T1000 (cell line): Measurements from ENCODE around the gene TSC22D2.

ENCODE experiments used
- DNase-seq: peaks from one replicate; lab custom pipeline; 2025; ENCODE audit warnings: mixed read lengths; lab: John Stamatoyannopoulos, UW

Gene TSC22D2

DNA sequence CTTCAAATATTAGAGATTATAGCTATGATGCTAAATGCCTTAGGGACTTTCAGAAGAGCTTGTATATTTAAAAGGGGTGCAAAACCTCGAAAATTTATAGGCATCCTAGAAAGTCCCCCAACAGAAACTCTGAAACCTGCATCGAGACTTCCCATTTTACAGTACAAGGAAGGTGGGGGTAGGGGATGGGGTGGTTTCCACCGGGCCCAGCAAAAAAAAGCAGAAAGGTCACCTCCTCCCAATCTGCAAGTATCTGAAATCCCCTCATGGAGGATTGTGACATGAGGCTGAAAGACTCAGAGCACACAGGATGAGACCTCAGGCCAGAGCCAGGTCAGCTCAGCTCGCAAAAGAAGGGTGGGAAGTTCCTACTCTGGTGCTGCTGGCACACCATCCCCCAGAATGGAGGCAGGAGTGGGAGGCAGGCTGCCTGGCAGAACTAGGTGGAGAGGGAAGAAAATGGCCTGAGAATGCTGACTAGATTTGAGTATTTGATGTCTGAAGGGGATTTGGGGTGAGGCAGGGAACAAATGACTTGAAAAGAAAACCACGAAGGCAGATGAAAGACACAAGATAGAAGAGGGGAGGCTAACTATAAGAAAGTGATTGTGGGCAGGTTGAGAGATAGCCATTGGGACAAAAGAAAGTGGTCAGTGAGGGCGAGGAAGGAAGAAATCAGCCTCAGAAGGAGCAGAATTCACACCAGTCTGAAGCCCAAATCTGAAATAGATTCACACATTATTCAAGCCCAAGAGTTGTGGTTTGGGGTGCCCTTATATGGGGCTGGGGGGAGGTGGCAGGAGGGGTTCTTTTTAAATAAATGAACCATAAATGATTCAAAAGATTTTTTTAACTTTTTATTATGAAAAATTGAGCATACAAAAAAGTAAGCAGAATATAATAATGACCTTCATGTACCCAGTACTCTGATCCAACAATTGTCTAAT, 22.5 kb upstream of the TSC22D2 start:
- DNase-seq = no peak

DNA sequence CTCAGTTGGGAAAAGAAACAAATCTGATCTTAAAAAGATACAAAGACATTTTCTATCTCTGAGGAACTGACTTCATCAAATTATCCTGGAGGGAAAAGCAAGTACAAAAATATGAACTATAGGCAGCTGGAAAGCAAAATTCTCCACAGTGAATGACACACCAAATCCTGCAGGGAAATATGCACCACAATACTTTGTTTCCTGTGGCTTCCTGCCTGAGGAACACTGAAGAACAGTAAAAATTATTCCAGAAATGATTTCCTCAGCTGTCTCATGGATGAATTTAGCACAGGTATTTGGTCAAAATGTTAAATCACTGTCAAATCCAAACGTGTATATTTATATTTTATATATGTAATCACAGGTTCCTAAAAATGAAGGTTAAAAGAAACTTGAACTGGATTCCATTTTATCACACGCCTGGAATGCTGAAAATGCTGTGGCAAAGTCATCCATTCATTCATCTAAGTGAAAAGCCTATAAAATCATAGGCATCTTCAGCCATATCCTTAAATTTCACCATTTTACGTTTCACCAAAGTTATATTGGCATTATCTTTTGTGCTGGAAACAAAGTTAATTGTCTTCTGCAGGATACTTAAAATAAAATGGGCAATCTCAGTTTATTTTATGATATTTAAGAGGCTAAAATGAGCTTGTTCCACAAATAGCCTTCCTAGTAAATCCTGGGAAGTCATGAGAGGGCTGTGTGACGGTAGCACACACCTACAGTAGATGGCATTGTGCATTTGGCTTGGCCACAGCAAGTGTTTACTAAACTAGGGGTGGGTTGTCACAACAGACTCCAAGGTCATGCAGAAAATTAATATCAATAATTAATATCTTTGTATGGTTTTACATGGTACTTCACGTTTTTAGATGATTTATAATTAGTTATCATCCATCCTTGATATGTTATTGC, 19.3 kb upstream of the TSC22D2 start:
- DNase-seq = no peak

DNA sequence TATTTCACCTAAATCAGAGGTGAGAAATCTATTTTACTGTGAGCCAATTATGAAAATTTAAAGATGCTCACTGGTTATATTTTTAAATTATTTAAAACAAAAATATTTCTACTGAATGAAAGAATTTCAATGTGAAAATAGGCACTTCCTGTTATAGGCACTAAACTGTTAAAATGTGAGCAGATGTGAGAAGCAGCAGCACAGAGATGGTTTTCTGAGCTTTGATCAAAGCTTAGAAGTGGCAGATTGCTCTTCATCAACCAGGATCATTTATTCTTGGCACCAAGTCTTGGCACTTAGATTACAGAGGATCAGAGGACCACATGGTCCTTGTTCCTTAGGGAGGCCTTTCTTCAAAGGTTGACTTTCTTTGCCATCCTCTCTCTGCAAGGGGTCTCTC, 18.0 kb upstream of the TSC22D2 start:
- DNase-seq = no peak

DNA sequence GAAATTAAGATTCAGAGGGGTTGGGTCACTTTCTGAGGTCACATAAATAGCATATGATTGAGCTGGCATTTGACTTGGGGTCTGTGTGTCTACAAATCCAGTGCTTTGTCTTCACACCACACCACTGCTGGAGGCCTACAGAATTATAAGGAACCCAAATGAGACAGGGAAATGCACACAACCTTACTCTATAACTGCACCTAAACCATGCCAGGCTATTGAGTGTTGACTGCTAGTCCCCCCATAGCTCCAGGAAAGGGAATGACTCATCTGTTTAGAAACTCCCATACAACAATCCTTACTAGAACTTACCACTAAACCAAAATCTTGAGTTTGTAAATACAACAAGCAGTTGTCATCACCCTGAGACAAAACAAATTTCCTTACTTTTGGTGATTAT, 16.9 kb upstream of the TSC22D2 start:
- no peak for DNase-seq

DNA sequence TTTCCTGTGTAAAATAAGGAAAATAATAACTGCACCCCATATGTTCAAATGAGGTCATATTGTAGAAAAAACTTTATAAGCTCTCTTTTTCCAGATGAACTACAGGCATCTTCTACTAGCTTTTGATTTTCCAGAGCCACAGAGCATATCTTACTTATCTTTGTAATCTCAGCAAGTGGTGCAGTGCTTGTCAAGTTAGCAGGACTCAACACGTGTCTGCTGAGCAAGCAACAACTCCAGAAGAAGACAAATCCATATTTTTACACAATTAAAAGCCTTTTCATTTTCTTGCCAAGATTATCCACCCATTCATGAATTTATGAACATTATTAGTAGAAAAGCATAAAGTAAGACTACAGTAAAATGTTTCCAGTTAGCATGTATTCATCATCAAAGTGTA, 14.4 kb upstream of the TSC22D2 start:
- no peak for DNase-seq

DNA sequence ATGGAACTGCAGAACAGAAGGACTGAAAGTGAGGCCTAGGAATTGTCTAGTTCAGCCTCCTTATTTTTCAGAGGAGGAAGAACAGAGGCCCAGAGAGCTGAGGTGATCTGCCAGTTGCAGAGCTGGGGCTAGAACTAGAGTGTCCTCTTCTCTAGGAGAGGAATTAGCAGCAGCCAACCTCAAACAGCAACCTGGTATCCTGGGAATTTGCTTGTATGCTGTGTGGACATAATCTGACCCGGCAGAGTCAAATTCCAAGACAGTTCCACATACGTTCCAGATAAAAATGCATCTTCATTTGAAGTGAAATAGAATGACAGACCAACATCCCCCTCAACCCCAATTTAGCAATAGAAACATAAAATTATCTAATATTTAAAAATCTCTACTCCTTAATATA, 13.5 kb upstream of the TSC22D2 start:
- DNase-seq = no peak

DNA sequence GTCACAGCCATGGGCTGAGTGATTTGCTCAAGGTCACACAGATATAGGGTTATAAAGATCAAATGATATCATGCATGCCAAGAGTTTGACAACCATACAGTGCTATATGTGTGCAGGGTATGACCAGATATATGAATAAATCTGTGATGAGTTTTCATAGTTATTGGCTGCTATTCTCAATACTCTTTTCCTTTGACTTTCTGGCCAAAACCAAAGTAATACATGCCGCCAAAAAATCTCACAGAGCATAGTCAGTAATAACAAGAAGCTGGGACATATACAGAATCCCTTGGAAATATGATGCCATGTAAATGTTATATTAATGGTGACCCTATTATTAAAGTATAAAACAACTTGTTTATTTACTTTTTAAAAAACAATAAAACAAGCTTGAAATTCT, 11.6 kb upstream of the TSC22D2 start:
- DNase-seq = no peak

DNA sequence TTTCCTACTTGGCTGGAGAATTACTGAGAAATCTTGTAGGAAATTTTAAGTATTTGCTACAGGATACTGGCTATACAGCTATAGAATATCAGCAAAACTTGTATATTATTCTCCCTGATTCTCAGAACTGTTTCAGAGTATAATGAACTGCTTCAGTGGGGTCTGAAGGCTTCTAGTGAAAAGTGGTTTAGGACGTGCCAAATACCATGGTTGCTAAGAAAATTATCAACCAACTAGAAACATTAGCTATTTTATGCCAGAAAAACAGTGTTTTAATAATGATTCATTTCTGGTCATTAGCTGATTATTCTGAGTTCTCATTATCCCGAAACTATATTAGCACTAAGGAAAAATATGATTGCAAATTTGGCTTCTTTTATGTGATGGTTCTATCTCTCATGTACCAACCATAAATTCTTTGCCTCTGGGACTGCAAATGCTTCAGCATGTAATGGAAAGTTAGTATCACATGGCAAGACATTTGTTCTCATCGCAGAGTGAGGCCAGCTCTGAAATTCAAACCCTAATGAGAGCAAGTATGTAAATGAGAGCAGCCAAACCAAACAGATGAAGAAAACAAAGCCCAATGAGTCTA, 11.0 kb upstream of the TSC22D2 start:
- no peak for DNase-seq

DNA sequence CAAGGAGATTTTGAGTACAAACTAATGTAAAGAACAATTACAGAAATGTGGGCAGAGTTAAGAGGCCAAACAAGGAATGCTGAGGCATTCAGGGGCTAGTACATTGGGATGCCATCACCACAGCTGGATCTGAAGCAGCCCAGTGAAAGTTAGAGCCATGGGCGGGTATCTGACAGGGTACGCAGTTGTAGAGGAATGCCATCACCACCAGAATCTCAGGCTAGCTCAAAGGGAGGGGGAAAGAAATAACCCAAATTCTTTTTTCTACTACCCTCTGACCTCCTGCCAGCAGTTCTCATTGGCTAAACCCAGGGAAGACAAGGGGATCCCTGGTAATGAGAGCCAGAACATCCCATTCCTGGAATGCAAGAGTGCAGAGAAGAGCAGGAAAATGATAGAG, 9.0 kb upstream of the TSC22D2 start:
- DNase-seq = no peak

DNA sequence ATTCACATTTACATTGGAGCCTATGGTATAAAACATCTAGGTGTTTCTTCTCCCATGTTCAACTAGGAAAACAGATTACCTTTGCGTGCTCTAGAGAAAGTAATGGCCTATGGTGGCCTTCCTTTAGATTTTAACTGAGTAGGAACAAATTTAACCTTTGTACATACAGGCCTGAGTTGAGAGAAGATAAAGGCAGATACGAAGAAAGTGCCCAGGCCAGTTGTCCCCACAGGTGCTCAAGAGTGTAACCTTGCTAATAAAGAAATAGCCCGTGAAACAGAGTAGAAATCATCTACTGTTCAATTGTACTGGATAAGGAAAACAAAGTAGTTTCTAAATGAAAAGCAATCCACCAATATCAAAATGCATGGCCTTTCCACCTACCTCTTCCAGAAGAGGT, 6.8 kb upstream of the TSC22D2 start:
- DNase-seq = no peak

DNA sequence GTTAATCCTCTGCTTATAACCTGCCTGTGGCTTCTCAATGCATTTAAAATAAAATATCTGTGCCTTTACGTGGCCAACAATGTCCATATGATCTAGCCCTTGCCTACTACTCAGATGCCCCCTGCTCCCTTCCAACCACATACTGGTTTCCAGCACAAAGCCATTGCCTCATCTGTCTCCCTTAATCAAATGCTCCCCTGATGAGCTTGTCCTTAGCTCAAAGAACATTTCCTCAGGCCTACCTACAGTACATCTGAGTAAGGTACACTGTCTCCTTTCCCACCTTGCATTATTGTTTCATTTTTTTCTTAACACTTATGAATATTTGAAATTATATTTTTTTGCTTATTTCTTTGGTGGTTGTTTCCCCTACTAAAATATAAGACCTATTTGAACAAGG, 5.9 kb upstream of the TSC22D2 start:
- no peak for DNase-seq

DNA sequence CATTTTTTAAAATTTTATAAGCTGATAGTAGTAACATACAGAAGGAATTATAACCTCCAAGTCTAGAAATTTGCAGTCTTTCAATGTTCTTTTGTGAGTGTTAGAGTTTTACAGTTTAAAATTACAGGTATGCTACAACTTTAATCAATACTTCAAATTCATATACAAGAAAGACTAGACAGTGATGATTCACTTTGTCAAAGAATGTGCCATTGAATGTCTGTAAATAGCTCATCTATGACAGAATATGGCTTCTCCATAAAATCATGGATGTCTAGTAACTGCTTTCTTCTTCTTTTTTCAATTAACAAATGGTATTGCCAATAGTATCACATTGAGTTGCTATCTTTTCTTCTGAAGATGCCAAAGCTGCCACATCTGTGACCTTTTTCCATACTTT, 4.1 kb upstream of the TSC22D2 start:
- no peak for DNase-seq

DNA sequence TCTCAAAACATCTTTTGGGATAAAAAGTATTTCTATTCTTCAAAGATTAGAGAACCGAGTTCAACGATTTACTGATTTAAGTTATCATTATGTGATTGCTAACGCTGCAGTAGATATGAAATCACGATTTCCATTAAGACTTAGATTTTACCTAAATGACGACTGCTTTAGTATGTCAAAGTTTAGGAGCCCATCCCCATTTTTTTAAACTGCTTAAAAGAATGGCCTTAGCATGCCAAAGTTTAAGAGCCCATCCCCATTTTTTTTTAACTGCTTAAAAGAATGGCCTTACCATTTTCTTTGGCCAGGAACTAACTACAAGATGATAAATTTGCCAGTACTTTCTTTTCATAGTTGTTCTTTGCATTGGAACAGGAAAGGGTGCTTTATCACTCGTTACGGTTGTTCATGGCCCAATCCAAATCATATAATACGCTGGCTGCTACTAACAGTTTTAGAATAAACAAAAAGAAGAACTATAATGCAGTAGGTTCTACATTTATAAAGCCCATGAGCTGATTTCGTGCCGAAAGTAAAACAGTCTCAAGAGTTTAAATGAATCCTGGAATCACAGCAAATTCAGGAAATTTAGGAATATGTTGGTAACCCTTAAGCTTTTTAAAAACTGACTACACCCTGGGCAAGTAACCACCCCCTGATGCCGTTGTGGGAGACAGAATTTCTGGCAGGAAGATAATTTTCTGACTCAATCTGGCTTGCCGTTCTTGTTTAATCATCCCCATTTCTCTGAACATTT, 869 bp upstream of the TSC22D2 start:
- no peak for DNase-seq

DNA sequence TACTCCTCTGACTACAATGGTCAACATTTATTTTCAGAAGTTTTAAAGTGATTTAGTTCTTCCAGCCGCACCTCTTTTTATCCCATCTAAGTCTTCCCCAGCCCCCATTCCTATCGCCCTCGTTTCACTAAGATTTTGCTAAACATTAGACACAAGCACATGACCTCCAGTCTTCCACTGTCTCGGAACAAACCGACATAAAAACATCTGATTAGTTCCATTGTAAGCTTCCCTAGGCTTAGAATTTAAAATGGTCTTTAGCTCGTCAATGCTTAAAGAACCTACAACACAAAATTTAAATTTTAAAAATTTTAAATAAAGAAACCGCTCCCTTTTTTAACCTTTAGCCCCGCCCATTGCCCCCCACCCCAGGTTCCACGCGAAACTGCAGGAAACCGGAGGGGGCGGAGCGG, 284 bp upstream of the TSC22D2 start:
- no peak for DNase-seq

DNA sequence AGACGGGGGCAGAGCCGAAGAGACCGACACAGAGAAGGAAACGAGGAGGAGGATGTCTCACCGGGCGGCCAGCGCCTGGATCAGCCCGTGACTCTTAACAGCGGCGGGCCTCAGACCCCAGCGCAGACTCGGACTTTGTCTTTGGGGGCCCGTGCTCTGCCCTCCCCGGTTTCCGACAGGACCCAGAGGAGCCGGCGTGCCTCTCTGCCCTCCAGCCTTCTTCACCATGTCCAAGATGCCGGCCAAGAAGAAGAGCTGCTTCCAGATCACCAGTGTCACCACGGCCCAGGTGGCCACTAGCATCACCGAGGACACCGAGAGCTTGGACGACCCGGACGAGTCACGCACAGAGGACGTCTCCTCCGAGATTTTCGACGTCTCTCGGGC, 1.0 kb downstream of the TSC22D2 start:
- no peak for DNase-seq

DNA sequence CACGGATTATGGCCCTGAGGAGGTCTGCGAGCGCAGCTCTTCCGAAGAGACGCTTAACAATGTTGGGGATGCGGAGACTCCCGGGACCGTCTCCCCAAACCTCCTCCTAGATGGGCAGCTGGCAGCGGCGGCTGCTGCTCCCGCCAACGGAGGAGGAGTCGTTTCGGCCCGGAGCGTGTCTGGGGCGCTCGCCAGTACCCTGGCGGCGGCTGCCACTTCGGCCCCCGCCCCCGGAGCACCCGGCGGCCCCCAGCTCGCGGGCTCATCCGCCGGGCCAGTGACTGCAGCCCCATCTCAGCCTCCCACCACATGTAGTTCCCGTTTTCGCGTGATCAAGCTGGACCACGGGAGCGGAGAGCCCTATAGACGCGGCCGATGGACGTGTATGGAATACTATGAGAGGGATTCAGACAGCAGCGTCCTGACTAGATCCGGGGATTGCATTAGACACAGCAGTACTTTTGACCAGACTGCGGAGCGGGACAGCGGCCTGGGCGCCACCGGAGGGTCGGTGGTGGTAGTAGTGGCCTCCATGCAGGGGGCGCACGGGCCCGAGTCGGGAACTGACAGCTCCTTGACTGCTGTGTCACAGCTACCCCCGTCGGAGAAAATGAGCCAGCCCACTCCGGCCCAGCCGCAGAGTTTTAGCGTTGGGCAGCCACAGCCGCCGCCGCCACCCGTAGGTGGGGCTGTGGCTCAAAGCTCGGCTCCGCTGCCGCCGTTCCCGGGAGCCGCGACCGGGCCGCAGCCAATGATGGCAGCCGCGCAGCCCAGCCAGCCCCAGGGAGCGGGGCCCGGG, 1.6 kb downstream of the TSC22D2 start:
- no peak for DNase-seq

DNA sequence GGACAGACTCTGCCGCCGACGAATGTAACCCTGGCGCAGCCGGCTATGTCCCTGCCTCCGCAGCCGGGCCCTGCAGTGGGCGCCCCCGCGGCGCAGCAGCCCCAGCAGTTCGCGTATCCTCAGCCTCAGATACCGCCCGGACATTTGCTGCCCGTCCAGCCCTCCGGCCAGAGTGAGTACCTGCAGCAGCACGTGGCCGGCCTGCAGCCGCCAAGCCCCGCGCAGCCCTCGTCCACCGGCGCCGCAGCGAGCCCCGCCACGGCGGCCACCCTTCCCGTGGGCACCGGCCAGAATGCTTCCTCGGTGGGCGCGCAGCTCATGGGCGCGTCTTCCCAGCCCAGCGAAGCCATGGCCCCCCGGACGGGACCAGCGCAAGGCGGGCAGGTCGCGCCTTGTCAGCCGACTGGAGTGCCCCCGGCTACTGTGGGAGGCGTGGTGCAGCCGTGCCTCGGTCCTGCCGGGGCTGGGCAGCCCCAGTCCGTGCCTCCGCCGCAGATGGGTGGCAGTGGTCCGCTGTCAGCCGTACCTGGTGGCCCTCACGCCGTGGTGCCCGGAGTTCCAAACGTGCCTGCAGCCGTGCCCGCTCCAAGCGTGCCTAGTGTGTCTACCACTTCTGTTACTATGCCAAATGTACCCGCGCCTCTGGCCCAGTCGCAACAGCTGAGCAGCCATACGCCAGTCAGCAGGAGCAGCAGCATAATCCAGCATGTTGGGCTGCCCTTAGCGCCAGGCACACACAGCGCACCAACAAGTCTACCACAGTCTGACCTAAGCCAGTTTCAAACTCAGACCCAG, 2.4 kb downstream of the TSC22D2 start:
- DNase-seq = no peak

DNA sequence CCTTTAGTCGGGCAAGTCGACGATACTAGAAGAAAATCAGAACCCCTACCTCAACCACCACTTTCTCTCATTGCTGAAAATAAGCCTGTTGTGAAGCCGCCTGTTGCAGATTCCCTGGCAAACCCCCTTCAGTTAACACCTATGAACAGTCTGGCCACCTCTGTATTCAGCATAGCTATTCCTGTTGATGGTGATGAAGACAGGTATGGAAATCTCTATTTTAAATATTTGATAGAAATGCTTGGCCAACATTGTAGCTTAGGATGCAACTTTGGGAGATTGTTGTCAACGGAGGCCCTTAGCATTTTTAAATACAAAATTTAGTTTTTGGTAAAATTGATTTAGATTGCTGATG, 3.0 kb downstream of the TSC22D2 start:
- DNase-seq = no peak

DNA sequence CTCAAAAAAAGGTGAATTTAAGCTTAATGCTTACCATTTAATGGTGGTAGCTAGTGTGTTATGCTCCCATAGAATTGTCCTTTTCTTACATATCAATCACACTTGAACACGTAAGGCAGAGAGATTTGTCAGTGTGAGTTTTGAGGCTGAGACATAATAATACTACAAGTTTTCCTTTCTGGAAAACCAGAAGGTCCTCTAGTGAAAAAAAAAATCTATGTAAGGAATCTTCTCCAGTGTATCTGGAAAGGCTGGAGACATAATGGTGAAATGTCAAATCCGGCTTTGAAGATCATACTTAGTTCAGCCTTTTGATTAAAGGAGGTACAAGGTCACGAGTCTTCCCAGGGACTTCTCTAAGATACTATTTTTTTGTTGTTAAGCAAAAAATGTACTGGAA, 3.4 kb downstream of the TSC22D2 start:
- DNase-seq = no peak

DNA sequence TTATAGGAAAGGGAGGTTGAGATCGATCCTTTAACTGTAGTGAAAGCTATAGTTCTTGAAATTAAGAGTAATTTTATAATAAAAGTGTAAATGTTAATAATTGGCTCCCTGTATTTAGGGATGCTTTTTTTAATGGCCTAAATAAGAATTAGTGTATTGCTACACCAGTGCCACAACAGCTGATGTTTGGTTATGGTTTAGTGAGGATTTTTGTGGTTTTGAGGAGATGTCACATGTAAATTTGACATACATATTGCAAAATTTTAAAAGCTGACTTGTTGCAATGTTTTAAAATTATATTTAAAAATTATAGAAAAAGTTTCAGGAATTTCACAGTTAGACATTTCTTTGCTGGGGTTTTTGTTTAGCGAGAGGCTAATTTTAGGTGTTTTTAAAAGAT, 3.9 kb downstream of the TSC22D2 start:
- DNase-seq = no peak
